Mononuclear cell (primary cell): ENCODE results near the gene CEP44. TPM values are rescaled to one million over a fixed set of nuclear protein-coding genes. Genes with fewer than 3 reads are reported as not detected.
"Not testable (repeated sequence)": the region's sequence is repeated elsewhere in the genome, so short reads cannot be mapped to it uniquely, and the experiment has no call there.

ENCODE experiments used
- H3K27me3 ChIP-seq: 2 replicates; pipeline ENCODE4 v1.6.0; 2011; ENCODE audit warnings: low read length, control low read depth; ENCODE audit not compliant: insufficient read depth
- H3K4me1 ChIP-seq: 2 replicates; pipeline ENCODE4 v1.5.1; 2011; ENCODE audit warnings: mild to moderate bottlenecking, low read length, control low read depth; ENCODE audit not compliant: insufficient read depth
- H3K4me3 ChIP-seq: 2 replicates; pipeline ENCODE4 v1.5.1; 2011; ENCODE audit warnings: mild to moderate bottlenecking, low read length, moderate library complexity
- H3K9me3 ChIP-seq: 2 replicates; pipeline ENCODE4 v1.5.1; 2011; ENCODE audit warnings: low read depth, mild to moderate bottlenecking, control low read depth, low read length
- total RNA-seq: library from RNA; depleted of rRNA; stranded (reverse); fragments of >200 nt; gene quantifications from one replicate; pipeline ENCODE4 v1.2.3, GENCODE V29; 2012

CEP44 gene
- total RNA-seq, 1 donor: 14.1 TPM

GRCh38 chr4:174295142-174295541 lies 11.4 kb downstream of the CEP44 start:
- peaks cover 17% of the 10 kb centered on the region for H3K9me3 ChIP-seq
- H3K4me3 ChIP-seq, H3K27me3 ChIP-seq, H3K4me1 ChIP-seq: not testable (repeated sequence)

- H3K9me3 ChIP-seq: no peaks in the 10 kb centered on the region
- H3K4me3 ChIP-seq: no peak overlapping the region
- no peaks in the 10 kb centered on the region for H3K27me3 ChIP-seq
- no peaks in the 10 kb centered on the region for H3K4me1 ChIP-seq
Observed at GRCh38 chr4:174303687-174304086, 20.0 kb downstream of the CEP44 start.

DNA sequence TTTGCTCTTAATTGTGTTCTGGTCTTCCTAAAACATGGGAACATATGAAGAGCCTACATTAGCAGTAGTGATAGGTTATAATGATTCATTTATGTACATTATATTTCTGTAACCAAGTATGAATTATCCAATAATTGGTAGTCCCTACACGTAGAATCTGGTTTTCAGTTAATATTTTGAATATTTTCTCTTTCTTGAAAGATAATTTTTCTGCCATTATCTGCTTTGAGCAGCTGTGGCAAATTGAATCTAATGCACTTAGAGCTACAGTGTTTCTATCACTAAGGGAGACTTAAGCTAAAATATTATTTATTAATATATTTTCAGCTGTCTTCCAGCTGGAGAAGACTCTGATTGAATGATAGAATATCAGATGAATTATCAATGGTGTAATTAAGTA lies 21.0 kb downstream of the CEP44 start:
- no peaks in the 10 kb centered on the region for H3K4me1 ChIP-seq
- H3K27me3 ChIP-seq: no peaks in the 10 kb centered on the region
- no peak overlapping the region for H3K4me3 ChIP-seq
- H3K9me3 ChIP-seq: no peaks in the 10 kb centered on the region

DNA sequence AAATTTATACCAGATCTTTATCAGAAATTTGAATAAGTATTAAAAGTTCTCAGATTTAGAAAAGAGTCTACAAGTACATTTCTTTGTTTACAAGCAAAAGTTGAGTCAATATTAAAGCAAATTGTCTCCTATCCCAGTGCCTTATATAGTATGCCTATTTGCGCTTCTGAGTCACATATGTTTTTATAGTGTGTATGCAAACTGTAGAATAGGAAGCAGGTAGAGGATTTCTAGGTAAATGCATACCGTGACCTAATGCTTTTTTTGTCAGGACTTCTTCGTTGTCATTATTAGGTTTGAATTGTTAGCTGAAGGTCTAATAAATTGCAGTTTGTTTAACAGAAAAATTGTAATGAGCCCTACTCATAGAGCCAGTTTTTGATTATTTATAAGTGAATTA lies 22.2 kb downstream of the CEP44 start:
- no peaks in the 10 kb centered on the region for H3K4me1 ChIP-seq
- H3K4me3 ChIP-seq: no peak overlapping the region
- no peaks in the 10 kb centered on the region for H3K27me3 ChIP-seq
- no peaks in the 10 kb centered on the region for H3K9me3 ChIP-seq

GRCh38 chr4:174307694-174308093 lies 24.0 kb downstream of the CEP44 start:
- Histone ChIP-seq H3K27me3 (no peaks in the 10 kb centered on the region), H3K9me3 (no peaks in the 10 kb centered on the region), H3K4me3 (no peak overlapping the region), H3K4me1 (no peaks in the 10 kb centered on the region)

- H3K4me1 ChIP-seq: no peaks in the 10 kb centered on the region
- H3K4me3 ChIP-seq: no peak overlapping the region
- no peaks in the 10 kb centered on the region for H3K9me3 ChIP-seq
- H3K27me3 ChIP-seq: no peaks in the 10 kb centered on the region
Observed at GRCh38 chr4:174312993-174313392, 29.3 kb downstream of the CEP44 start.

DNA sequence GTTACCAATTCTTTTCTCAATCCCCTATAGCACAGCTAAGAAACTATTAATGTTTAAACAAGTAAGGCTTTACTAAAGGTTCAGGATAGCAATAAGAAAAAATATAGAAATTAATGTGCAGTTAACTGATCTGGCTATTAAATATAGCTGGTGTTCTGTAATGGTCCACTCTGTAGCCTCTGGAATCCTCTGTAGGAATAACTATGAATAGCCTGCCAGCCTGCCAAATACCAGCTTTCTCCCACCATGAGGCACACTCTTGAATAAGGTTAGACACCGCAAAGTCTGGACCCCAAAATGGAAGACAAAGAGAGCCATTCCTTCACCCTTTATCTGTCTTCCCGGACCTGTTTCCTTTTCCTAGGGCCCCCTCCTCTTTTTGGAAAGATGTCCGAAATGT lies 30.6 kb downstream of the CEP44 start:
- H3K9me3 ChIP-seq: no peaks in the 10 kb centered on the region
- no peak overlapping the region for H3K4me3 ChIP-seq
- no peaks in the 10 kb centered on the region for H3K27me3 ChIP-seq
- no peaks in the 10 kb centered on the region for H3K4me1 ChIP-seq

DNA sequence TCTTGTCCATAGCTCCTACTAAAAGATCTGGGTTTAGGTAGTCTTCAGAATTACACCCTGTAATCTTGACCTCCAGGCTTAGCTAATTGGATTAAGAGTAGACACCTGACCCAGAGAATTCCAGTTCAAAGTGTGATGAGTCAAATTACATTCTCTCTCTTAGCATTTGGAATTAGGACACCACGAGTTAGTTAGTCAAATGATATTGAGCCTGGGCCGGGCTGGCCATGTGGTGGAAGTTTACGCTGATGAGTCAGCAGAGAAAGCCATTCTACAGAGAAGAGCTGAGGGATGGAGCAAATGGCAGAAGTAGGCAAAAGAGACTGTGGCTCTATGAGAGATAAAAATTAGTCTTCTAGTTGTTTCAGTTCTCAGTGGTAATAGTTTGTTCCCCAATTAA lies 31.1 kb downstream of the CEP44 start:
- H3K9me3 ChIP-seq: no peaks in the 10 kb centered on the region
- no peak overlapping the region for H3K4me3 ChIP-seq
- H3K27me3 ChIP-seq: no peaks in the 10 kb centered on the region
- no peaks in the 10 kb centered on the region for H3K4me1 ChIP-seq

- H3K9me3 ChIP-seq: no peaks in the 10 kb centered on the region
- H3K27me3 ChIP-seq: no peaks in the 10 kb centered on the region
- H3K4me1 ChIP-seq: no peaks in the 10 kb centered on the region
- no peak overlapping the region for H3K4me3 ChIP-seq
Observed at GRCh38 chr4:174316546-174316945, 32.8 kb downstream of the CEP44 start.

DNA sequence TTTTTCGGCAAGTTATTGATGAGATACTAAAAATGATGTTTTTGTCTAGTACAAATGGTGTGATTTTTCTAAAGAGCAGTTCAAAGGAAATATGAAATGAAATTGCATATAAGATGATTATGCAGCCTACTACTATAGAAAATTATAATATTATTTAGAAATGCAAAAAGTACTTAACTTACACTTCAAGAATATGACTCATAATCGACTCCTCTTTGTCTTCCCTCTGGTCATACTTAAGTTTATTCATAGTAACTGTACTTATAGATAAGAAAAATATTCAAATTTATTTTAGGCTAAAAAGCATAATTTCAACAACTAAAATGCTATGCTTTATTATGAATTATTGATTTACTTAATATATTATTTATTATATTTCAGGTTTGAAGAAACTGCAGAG lies 33.2 kb downstream of the CEP44 start:
- no peaks in the 10 kb centered on the region for H3K27me3 ChIP-seq
- no peak overlapping the region for H3K4me3 ChIP-seq
- no peaks in the 10 kb centered on the region for H3K9me3 ChIP-seq
- no peaks in the 10 kb centered on the region for H3K4me1 ChIP-seq

GRCh38 chr4:174317531-174317930 lies 33.8 kb downstream of the CEP44 start:
- no peaks in the 10 kb centered on the region for H3K27me3 ChIP-seq
- H3K4me1 ChIP-seq: no peaks in the 10 kb centered on the region
- no peak overlapping the region for H3K4me3 ChIP-seq
- H3K9me3 ChIP-seq: no peaks in the 10 kb centered on the region

- H3K4me3 ChIP-seq: no peak overlapping the region
- no peaks in the 10 kb centered on the region for H3K4me1 ChIP-seq
Observed at GRCh38 chr4:174318829-174319764, 35.4 kb downstream of the CEP44 start.

DNA sequence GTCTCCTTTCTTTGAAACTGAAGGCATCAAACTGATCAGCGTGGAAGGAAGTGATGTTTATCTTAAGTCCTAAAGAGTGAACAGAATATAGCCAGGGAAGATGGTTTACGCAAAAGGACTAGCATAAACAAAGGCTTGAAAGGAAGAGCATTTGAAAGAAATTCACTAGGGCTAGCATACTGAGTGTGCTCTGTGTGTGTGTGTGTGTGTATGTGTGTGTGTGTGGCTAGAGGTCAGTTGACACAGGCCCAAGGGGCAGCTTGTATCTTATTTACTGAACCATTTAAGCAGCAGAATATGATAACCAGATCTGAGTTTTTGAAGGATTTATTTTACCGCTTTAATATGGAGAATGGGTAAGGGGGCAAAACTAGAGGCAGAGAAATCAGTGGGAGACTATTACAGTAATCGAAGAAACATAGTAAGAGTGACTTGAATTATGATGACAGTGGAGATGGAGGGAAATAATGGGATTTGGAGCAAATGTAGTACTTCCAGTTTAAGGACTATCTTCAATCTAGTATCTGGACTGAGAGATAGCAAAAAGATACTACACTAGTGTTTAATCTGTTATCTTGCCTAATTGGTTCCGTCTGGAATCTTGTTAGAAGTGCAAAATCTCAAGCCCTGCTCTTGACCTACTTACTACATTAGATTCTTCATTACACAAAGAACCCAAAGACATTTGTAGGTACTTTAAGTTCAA lies 36.9 kb downstream of the CEP44 start:
- H3K27me3 ChIP-seq: no peaks in the 10 kb centered on the region
- no peaks in the 10 kb centered on the region for H3K4me1 ChIP-seq
- no peaks in the 10 kb centered on the region for H3K9me3 ChIP-seq
- H3K4me3 ChIP-seq: no peak overlapping the region

More at GRCh38 chr4:174318829-174319764, 35.4 kb downstream of the CEP44 start:
- H3K27me3 ChIP-seq: no peaks in the 10 kb centered on the region
- H3K9me3 ChIP-seq: no peaks in the 10 kb centered on the region

DNA sequence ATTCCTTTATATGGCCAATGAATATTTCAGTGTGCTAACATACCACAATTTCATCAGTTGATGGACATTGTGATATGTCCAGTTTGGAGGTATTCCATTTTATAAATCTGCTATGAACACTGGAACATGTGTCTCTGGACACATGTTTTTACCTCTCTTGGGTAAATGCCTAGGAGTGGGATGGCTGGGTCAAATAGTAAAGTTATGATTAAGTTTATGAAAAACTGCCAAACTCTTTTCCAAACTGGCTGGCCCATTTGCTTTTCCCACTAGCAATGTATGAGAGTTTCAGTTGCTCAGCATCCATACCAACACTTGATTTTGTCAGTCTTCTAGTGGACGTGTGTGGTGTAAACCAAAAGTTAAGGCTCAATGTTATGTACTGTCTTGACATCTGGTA lies 40.5 kb downstream of the CEP44 start:
- H3K4me3 ChIP-seq: no peak overlapping the region
- H3K4me1 ChIP-seq: no peaks in the 10 kb centered on the region
- H3K9me3 ChIP-seq: no peaks in the 10 kb centered on the region
- no peaks in the 10 kb centered on the region for H3K27me3 ChIP-seq

DNA sequence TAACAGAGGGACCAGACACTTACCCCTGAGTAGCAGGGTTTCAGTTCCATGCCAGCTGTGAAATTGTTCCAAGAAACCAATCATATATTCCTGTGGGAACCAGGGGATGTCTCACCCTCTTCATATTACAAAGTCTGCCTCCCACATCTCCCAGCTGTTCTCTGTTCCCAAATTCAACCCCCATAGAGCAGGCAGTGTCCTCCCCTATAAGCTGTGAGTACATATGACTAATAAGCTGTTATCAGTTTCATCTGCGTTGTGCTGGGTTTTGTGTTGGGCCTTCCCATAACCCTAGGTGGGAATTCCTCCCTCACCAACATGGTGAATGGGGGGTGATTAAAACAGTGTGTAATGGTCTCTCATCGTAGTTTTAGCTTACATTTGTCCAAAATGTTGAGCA lies 41.0 kb downstream of the CEP44 start:
- H3K9me3 ChIP-seq: no peaks in the 10 kb centered on the region
- no peaks in the 10 kb centered on the region for H3K4me1 ChIP-seq
- H3K4me3 ChIP-seq: no peak overlapping the region
- no peaks in the 10 kb centered on the region for H3K27me3 ChIP-seq
